Psoas muscle (tissue), 8 donors: Measurements from ENCODE around the gene KRT86. TPM values are rescaled to one million over a fixed set of nuclear protein-coding genes. Genes with fewer than 3 reads are reported as not detected.
A peak's percentile ranks its signal among the peaks of the same experiment; 100 is the strongest.

ENCODE experiments used
- ATAC-seq, 4 donors: fragments of 200-7000 bp; cut with Tn5 transposase; one replicate each; pipeline ENCODE4 v1.9.1; 2020; ENCODE audit warnings: moderate library complexity in 3 of 4, mild to moderate bottlenecking in 2 of 4
- DNase-seq, 2 donors: peaks; one replicate each; pipeline ENCODE4 v3.0.0-alpha.2; 2020
- H3K27ac ChIP-seq: fragments of 200-600 bp; one replicate; pipeline ENCODE4 v1.8.0; 2022
- H3K27me3 ChIP-seq, 3 donors: fragments of 200-600 bp in 1 of 3; one replicate each; pipeline versions ENCODE4 v1.6.1 to v1.8.0; 2013 to 2022; ENCODE audit warnings: low read length in 2 of 3, mild to moderate bottlenecking in 2 of 3, moderate library complexity in 1 of 3; ENCODE audit not compliant: insufficient read depth in 3 of 3
- H3K36me3 ChIP-seq, 2 donors: fragments of 200-600 bp in 1 of 2; one replicate each; pipeline versions ENCODE4 v1.6.1 to v1.8.0; 2013 to 2022; ENCODE audit warnings: low read depth in 1 of 2, mild to moderate bottlenecking in 1 of 2, moderate library complexity in 1 of 2; ENCODE audit not compliant: insufficient read depth in 1 of 2
- H3K4me1 ChIP-seq: fragments of 200-600 bp; one replicate; pipeline ENCODE4 v1.8.0; 2022
- H3K4me3 ChIP-seq: fragments of 200-600 bp; one replicate; pipeline ENCODE4 v1.8.0; 2022; ENCODE audit warnings: mild to moderate bottlenecking
- H3K9me3 ChIP-seq: fragments of 200-600 bp; one replicate; pipeline ENCODE4 v1.8.0; 2022
- CTCF ChIP-seq: fragments of 200-600 bp; IDR thresholded peaks from one replicate; pipeline ENCODE4 v1.8.0; 2022; ENCODE audit warnings: antibody characterized with exemption
- WGBS, 3 donors: extraction: QIAGEN DNeasy Blood & Tissue Kit; methylation state at CpG; one replicate each; pipeline versions ENCODE4 v1.1.6 to v1.1.7; 2013; 5-methylcytosine and 5-hydroxymethylcytosine counted together
- intact Hi-C, 2 donors: fragments of 100-400 bp; cut with DNase I; formaldehyde crosslinking; loops; one replicate each; pipeline versions ENCODE4 v1.11.0 to v1.14.2; 2022
- polyA plus RNA-seq, 3 donors: library from polyadenylated mRNA; stranded (reverse); fragments of 200-250 nt; gene quantifications; one replicate each; pipeline ENCODE4 v1.2.3, GENCODE V29; 2013
- total RNA-seq, 4 donors: library from RNA; stranded (reverse); fragmentation: NEBNext Ultra II Directional in 2 of 4; extraction: Animal tissue kit (Norgen Biotek cat#: 25700) in 2 of 4; gene quantifications; one replicate each; pipeline versions ENCODE4 v1.2.1 to v1.2.4, GENCODE V29; 2021 to 2023
- donor health status: healthy with polysubstance abuse.
- donor health status: DM: no; HTN: no; CAD: no; lungs with moderate emphysema.
- donor health status: Bipolar disorder and iron deficiency.
- donor health status: healthy.
- donor health status: DM: yes; HTN: yes; CAD: no.
- donor health status: DM: no; HTN: no; CAD: no.
- donor health status: DM: no; HTN: no; CAD: no.
- donor health status: DM: yes; HTN: yes; CAD: no.

The KRT86 gene
- total and polyA plus RNA-seq, 7 donors: 0.01 to 0.77 (median 0.05) TPM; not detected in 4

GRCh38 chr12:52323416-52324152 lies 49.1 kb downstream of the KRT86 start:
- ATAC-seq (no peak), DNase-seq (no peak)
- 82 to 92% (median 89%) methylated on average over 10 of the region's 10 CpGs for WGBS, 3 donors
- intact Hi-C loops: no loop called here
- Histone ChIP-seq H3K36me3 (no peaks in the 10 kb centered on the region), H3K4me3 (no peak overlapping the region), H3K27ac (no peak overlapping the region), H3K4me1 (no peaks in the 10 kb centered on the region), H3K27me3 (peaks cover 0 to 30% (median 0%) of the 10 kb centered on the region in 3 donors), H3K9me3 (no peaks in the 10 kb centered on the region)
- TF ChIP-seq CTCF: no peak

- Histone ChIP-seq H3K4me1 (no peaks in the 10 kb centered on the region), H3K9me3 (no peaks in the 10 kb centered on the region), H3K27me3 (peaks cover 0 to 30% (median 0%) of the 10 kb centered on the region in 3 donors), H3K27ac (no peak overlapping the region), H3K4me3 (no peak overlapping the region), H3K36me3 (no peaks in the 10 kb centered on the region)
- no peak for ATAC-seq
- intact Hi-C loops: no loop called here
- 76 to 93% (median 84%) methylated on average over 3 of the region's 3 CpGs for WGBS, 3 donors
- TF ChIP-seq CTCF: no peak
- DNase-seq: no peak
Measured at GRCh38 chr12:52324153-52324444, 49.7 kb downstream of the KRT86 start.

GRCh38 chr12:52327052-52327829 lies 52.8 kb downstream of the KRT86 start:
- intact Hi-C loops: loop anchor here (1.0 to 2.0 kb wide), 2 partner anchors 170 to 171 kb away; no protein-coding TSS in a partner anchor
- no peaks in the 10 kb centered on the region for H3K4me1 ChIP-seq
- peaks cover 0 to 10% (median 0%) of the 10 kb centered on the region in 3 donors for H3K27me3 ChIP-seq
- no peak overlapping the region for H3K27ac ChIP-seq
- DNase-seq (peak; percentile 66 to 82), ATAC-seq (peak; percentile 97 to 99 (median 98))
- no peaks in the 10 kb centered on the region for H3K36me3 ChIP-seq
- no peak overlapping the region for H3K4me3 ChIP-seq
- H3K9me3 ChIP-seq: no peaks in the 10 kb centered on the region
- TF ChIP-seq CTCF: peak; percentile 78
- 47 to 56% (median 49%) methylated on average over 11 of the region's 11 CpGs for WGBS, 3 donors

- H3K4me1 ChIP-seq: no peaks in the 10 kb centered on the region
- ATAC-seq (peak in 3 of 4 donors; percentile 9 to 19 (median 12)), DNase-seq (no peak)
- 65 to 69% (median 66%) methylated on average over 10 of the region's 10 CpGs for WGBS, 3 donors
- no peaks in the 10 kb centered on the region for H3K36me3 ChIP-seq
- no peak for TF ChIP-seq CTCF
- H3K27me3 ChIP-seq: peaks cover 0 to 4% (median 0%) of the 10 kb centered on the region in 3 donors
- intact Hi-C loops: loop anchor here (1.0 to 2.0 kb wide), 2 partner anchors 171 to 172 kb away; no protein-coding TSS in a partner anchor
- no peaks in the 10 kb centered on the region for H3K9me3 ChIP-seq
- no peak overlapping the region for H3K27ac ChIP-seq
- no peak overlapping the region for H3K4me3 ChIP-seq
Measured at GRCh38 chr12:52327830-52328500, 53.5 kb downstream of the KRT86 start.
